GM21381 (cell line): ENCODE data around the gene IQCK.

ENCODE experiments used
- ATAC-seq: cut with Tn5 transposase; IDR thresholded peaks from one replicate; pipeline ENCODE4 v1.9.1; 2021; ENCODE audit warnings: mild to moderate bottlenecking, moderate library complexity; ENCODE audit not compliant: unreplicated experiment

The IQCK gene

GRCh38 chr16:19830902-19831560, 113.0 kb downstream of the IQCK start:
- no peak for ATAC-seq

GRCh38 chr16:19831678-19832077, 113.6 kb downstream of the IQCK start:
- ATAC-seq: no peak

GRCh38 chr16:19833176-19833575, 115.1 kb downstream of the IQCK start:
- ATAC-seq: no peak

GRCh38 chr16:19833581-19833980, 115.5 kb downstream of the IQCK start:
- ATAC-seq: no peak

GRCh38 chr16:19835196-19835595, 117.1 kb downstream of the IQCK start:
- ATAC-seq: no peak

- ATAC-seq: no peak
These were observed 117.9 kb downstream of the IQCK start for GRCh38 chr16:19835968-19836421.

GRCh38 chr16:19837331-19837980, 119.4 kb downstream of the IQCK start:
- ATAC-seq: no peak

GRCh38 chr16:19837984-19838707, 120.1 kb downstream of the IQCK start:
- no peak for ATAC-seq

- ATAC-seq: no peak
These were observed 122.5 kb downstream of the IQCK start for GRCh38 chr16:19840524-19841110.

- no peak for ATAC-seq
These were observed 123.1 kb downstream of the IQCK start for GRCh38 chr16:19841184-19841583.

GRCh38 chr16:19842426-19843157, 124.5 kb downstream of the IQCK start:
- ATAC-seq: no peak

GRCh38 chr16:19843371-19843770, 125.3 kb downstream of the IQCK start:
- ATAC-seq: no peak

- no peak for ATAC-seq
These were observed 127.0 kb downstream of the IQCK start for GRCh38 chr16:19844945-19845641.

- no peak for ATAC-seq
These were observed 128.4 kb downstream of the IQCK start for GRCh38 chr16:19846436-19846835.

GRCh38 chr16:19848756-19849155, 130.7 kb downstream of the IQCK start:
- ATAC-seq: no peak

- no peak for ATAC-seq
These were observed 132.2 kb downstream of the IQCK start for GRCh38 chr16:19850131-19850817.

GRCh38 chr16:19851476-19851875, 133.4 kb downstream of the IQCK start:
- ATAC-seq: no peak

GRCh38 chr16:19853132-19853741, 135.2 kb downstream of the IQCK start:
- ATAC-seq: no peak
